ENCODE measurements around the gene DHX32. TPM values are rescaled to one million over a fixed set of nuclear protein-coding genes. Genes with fewer than 3 reads are reported as not detected.
A peak's percentile ranks its signal among the peaks of the same experiment; 100 is the strongest.

The DHX32 gene
- total RNA-seq, 2 donors from 2014 or later = 37.1 to 39.7 TPM

DNA sequence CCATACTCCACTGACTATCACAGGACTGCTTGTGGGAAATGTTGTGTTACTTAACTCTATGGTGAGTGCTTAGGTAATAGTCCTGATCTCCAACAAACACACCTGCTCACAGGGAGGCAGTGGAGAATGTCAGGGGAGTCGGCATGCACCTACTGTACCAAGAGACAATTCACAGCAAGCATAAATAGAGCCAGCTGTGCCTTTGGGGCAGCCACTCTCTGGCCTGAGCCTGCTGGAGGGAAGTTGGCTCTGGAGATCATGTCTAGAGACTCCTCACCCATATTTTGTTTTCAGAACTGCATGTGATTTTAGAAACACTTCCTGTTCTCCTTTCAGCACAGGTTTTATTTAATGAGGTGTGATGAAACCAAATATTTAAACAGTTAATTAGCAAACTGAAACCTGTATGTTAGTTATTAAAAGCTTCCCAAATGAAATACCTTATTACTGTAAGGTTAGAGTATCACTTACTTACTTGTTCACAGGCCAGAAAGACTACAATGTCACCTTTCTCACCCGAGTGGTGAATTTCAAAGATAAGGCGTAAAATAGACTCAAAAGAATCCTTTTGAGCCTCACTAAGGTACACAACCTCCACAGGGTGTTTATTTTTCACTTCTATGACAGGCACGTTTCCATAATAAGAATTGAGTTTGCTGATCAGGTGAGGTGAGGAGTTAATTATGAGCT is 21.8 kb downstream of the DHX32 start:
- intact Hi-C loops (cut with DNase I) = no loop called here
- DNase-seq = no peak
- ATAC-seq = no peak

DNA sequence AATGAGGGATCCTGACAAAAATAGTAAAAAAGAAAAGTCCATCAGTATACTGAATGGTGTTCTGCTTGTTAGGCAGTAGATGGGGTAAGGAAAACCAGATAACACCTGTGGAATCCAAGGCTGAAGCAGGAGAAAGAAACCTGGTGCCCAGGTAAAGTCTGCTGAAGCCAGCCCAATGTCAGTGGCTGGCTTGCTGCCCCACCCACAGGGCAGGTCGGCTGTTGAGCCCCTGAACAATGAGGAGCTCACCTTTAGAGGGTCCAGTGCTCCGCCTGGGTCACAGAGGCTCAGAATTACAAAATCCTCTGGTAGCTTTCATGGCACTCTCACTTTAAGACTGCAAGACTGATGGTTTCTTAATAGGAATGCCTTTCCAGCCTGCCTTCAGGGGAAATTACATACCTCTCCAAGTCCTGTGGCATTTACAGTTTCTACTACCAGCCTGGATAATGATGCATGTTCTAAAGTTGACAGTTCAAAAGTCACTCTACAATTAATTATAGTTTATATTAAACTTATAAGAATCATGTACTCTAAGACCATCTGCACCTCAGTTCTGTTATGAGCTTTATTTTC is 23.8 kb downstream of the DHX32 start:
- DNase-seq = no peak
- intact Hi-C loops (cut with DNase I) = no loop called here
- no peak for ATAC-seq

DNA sequence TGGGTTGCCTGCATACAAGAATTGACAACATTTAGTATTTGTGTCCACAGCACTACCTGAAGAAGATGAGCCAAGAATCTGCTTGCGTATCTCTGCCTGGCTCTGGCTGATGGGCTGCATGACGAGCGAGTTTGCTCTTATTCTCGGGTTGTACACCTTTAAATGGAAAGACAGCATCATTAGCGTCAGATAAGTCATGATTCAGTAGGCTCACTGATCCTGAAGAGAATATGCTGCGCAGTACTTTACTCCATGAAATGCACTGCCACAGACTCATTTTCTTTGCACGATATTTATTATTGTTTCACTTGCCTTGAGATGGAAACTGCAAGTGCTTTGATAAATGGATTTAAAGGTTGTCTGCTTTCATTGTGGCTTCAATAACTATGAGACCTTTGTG is 28.6 kb downstream of the DHX32 start:
- intact Hi-C loops (cut with DNase I) = no loop called here
- ATAC-seq (no peak), DNase-seq (no peak)

DNA sequence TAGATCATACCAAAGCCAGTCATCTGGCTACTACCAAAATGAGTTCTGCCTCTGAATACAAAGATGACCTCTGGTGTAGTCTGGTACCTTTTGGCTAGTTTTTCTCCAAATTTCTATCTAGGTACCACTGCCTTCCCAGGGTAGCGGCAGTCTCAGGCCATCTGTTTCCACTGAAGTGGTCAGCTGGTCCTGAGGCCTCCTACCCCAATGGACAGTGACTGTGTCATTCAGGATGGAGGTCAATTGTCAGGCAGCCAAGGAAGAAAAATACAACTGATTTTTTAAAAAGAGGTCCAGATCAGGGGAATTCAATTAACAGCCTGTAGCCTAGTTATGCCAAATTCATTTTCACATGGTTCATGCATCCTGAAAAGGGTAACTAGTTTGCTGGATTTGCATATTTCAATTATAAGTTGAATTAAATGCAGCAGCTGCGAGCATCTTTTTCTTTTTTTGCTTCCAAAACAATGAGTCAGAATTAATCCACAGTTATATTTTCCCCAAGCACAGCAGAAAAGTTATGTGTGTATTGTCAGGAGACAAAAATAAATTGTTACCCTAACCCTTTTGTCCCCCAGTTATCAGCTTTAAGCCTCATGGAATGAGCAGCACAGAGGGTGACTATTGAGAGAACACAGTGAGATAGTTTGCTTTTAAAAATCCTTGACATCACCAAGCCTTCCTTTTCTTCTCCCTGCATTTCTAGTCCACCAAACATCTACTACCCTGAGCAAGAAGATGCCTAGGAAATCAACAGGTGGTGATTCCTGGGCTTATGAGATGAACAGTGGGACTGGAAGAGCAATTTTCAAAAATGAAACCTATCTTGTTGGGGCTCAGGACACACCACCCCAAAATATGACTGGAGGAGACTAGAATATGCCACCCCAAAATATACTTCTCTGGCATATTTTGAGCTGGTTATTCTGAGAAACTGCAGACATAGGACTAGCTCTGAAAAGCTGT is 30.0 kb downstream of the DHX32 start:
- intact Hi-C loops (cut with DNase I) = no loop called here
- ATAC-seq = peak; percentile 68 to 76
- no peak for DNase-seq

DNA sequence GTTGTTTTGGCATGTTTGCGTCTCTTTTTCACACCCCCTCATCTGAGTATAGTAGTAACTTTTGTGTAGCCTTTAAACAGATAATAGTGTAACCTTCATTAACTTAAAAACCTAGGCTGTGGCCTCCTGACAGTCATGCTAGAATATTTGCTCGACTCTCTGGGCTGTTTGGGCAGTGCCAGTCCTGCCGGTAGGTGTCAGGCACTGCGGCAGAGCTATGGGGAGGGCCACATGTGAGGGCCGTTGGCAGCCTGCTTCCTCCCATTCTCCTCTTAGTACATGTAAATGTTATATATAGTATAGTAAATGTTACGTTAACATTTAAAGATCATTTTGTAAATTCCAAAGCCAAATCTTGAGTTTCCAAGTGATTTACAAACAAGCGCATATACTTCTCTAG is 31.6 kb downstream of the DHX32 start:
- DNase-seq (no peak), ATAC-seq (peak; percentile 19 to 43)
- intact Hi-C loops (cut with DNase I) = no loop called here

DNA sequence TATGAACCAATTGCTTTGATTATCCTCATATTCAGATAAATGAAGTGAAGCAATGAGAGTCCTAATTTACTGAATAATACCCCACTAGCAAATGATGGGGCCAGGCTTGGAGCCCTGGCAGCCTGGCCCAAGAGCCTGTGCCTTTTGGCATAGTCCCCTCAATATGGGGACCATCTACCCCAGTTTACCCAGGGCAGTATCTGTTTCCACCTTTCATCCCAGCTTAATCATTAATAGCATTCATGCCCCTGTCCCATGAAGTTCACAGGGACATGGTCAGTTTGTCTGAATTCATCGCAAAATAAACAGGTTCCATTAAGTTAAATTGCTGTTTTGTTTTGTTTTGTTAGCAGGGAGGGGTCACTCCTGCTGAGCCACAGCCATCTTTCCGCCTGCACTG is 32.2 kb downstream of the DHX32 start:
- no peak for ATAC-seq

DNA sequence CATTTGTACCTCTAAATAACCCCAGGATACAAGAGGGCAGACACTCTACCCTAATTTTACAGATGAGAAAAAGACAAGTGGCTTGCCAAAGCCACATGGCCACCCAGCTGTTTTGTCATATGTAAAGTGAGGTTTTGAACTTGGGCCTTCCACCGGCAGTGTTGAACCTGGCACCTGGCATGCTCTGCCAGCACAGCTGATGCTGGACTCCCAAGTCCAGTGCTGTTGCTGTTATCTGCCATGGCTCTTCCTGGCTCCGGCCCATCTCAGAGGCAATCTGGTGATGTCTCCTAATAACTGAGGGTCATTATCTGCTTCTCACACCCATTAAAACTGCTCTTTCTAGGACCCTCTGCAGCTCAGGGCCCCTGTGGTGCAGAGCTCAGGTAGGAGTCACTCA is 32.7 kb downstream of the DHX32 start:
- peak in 1 of 2 donors; percentile 8 for ATAC-seq
- DNase-seq = no peak
- intact Hi-C loops (cut with DNase I) = no loop called here

More for the DNA sequence above, 32.2 kb downstream of the DHX32 start:
- no peak for DNase-seq
- intact Hi-C loops (cut with DNase I) = no loop called here

DNA sequence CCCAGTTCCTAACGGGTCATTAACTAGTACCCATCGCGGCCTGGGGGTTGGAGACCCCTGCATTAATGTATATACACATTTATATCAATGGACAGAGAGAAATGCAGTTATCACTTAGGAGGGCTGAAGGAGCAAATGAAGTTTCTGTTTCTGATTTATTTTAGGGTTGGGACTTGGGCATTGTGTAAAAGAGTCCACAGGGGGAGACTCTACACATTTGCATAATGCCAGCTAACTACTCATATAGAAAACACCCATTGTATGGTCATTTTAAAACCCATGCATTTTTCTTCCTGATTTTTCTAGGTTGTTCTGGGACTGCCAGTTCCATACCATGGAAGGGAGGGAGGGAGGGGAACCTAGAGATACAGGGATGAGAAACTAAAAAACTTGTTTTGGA is 34.2 kb downstream of the DHX32 start:
- DNase-seq = no peak
- ATAC-seq = no peak
- intact Hi-C loops (cut with DNase I) = no loop called here

DNA sequence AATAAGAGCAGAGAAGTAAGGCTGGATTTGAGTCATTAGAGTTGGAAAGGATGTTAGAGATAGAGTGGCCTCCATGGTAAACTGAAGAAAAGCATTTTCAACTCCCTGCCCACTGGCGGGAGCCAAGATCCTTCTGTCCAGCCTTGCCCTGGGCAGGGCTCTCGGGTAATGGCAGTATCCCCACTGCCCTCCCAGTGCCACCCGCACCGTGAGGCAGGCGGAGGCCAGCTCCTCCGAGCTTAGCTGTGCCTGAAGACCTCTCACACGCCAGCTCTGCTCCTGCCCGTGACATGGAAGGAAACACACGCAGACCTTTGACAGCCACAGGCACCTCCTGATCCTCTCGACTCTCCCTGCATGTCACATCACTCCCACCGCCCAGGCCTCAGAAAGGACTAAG is 35.5 kb downstream of the DHX32 start:
- no peak for ATAC-seq
- no peak for DNase-seq
- intact Hi-C loops (cut with DNase I) = no loop called here

DNA sequence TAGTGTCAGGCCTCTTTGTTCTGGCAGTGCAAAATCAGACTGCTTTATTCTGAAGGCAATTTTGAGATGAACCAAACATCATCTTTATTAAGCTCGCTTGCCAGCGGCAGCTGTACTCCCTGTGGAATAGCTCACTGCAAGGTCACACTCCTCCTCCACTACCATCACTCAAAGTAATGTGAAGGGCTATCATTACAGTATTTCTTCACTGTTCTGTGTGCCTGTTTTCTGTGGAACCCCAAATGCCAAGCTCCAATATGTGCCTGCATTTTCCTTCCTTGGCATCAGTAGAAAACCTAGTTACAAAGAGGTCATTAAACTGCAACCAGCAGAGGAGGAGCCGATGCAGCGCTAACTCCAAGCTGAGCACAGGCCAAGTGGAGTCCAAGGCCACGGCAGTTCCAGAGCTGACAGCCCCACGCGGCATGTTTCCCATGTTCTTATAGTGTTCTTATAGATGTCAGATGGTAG is 36.3 kb downstream of the DHX32 start:
- intact Hi-C loops (cut with DNase I) = no loop called here
- no peak for ATAC-seq
- no peak for DNase-seq

DNA sequence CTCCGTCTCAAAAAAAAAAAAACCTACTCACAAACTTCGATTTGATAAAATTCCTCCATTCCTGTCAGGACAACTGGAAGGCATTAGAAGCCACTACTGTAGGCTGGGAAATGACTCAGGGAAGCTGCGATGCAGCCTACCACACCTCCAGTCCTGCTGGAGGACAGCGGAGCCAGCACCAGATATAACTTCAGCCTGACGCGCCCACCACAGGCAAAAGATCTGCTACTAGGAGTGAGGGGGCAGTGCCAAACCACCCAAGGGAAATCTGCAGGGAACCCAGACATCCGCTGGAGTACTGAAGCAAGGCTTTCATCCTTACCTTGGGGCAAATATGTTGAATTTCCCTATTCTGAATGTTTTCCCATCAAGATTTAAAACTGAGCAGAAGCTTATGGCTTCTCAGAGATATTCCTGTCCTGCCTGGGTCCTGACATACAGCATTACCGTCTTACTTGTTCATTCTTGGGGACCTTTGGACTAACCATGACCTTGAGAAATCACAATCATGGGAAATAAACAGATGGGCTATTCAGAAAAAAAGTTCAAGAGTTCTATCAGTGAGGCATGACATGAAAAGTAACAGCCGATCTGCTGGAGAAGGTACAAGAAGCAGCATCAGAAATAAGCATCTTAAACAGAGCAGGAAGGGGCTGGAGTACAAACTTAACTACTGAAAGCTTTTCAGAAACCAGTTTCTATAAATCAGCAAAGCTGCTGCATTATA is 37.3 kb downstream of the DHX32 start:
- intact Hi-C loops (cut with DNase I) = no loop called here
- ATAC-seq (no peak), DNase-seq (no peak)

DNA sequence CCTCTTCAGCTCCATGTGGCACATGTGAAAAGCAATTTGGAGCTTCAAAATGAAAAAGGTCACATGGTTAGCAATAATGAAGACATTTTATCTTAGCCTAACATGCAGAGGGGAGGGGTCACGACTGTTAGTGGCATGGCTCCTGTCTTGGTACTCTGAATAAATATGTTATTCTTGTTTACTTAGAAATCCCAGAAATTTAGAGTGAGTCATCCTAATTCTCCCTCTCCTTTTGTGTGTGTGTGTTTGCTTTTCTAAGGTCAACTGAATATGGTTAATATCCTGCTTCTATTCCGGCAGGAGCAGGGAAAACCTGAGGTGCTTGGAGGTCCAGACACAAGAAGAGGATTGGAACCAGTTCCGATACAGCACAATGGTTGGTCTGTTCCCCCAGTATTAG is 40.1 kb downstream of the DHX32 start:
- ATAC-seq (no peak), DNase-seq (no peak)
- intact Hi-C loops (cut with DNase I) = no loop called here

DNA sequence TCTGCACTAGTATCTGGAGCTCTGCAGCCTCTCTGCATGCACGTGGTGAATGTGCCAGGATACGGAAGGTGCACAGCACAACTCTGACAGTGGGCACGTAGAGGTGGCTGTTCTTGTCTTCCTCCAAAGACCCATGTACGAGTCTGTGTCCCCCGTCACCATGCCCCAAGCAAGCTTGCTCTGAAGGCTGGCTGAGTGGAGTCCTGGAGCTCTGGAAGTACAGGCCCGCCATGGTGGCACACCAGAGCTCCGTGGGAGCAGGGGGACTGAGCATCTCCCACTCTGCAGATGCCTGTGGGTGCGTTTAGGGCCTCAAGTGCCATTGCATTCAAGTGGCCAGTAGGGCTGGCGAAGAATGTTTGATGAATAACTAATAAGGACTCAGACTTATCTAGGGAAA is 40.7 kb downstream of the DHX32 start:
- DNase-seq (no peak), ATAC-seq (no peak)
- intact Hi-C loops (cut with DNase I) = no loop called here

DNA sequence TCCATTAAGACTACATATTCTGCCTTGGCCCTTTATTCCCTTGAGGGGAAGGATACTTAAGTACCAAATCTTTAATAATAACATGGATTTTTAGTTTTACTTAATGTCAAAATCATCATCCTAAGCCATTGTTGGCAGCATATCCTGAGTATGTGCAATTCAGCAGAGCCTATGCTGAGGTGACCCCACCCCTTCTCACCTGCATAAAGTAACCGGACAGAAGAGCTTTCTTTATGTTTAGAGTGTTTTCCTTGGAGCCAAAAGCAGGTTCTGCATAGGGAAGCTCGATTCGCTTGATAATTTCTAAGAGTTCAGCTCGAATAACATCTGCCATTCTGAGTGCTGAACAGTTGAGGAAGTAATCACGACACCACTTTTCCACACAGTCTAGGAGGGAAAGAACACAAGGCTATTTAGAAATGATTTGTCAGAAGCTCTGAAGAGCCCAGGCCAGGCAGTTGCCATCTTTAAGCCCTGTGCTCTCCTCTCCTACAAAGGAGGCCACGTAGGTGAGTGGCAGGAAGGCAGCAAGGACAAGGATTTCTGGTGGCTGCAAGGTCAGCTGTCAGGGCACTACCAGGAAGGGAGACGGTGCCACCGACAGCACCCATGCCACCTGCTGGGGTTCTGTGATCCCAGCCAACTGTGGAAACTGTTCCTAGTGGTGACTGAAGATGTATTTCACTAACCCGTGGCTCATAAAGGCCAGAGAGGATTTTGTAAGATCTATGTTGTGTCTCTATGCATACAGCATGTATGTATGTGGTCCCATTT is 42.1 kb downstream of the DHX32 start:
- intact Hi-C loops (cut with DNase I) = no loop called here
- DNase-seq = no peak
- ATAC-seq = no peak

DNA sequence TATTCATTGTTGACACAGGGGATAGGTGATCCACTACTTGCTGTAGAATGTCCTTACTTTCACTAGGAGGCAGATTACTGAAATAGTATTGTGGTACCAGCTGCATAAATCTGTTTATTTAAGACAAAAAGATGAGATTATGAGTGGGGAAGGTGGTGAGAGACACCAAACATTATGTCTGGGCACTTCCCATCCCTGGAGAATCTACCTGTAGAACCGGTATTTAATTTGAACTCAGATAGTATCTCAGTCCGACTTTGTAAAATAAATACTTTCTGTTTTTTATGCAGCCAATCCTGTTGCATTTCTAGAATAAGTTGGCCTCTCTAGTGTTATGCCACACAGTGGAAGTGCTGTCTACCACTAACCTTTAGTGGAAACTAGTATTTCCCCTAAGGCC is 44.3 kb downstream of the DHX32 start:
- intact Hi-C loops (cut with DNase I) = no loop called here
- DNase-seq (no peak), ATAC-seq (no peak)

DNA sequence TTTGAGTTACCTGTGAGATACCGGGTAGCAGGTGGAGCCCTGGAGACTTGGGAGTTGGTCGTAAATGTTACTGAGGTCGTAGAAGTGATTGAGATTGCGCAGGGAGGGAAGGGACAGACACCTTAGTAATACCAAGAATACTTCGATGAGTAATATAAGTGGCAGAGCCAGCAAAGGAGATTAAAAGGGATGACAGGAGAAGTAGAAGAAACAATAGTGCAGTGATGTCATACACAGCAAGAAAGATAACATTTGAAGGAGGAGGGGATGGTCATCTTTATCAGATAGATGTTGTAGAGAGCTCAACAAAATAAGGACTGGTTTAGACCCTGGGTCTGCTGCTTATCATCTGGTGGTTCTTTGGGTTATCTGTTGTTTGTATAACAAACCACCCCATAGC is 52.8 kb downstream of the DHX32 start:
- ATAC-seq = no peak
- no peak for DNase-seq
- intact Hi-C loops (cut with DNase I) = no loop called here

DNA sequence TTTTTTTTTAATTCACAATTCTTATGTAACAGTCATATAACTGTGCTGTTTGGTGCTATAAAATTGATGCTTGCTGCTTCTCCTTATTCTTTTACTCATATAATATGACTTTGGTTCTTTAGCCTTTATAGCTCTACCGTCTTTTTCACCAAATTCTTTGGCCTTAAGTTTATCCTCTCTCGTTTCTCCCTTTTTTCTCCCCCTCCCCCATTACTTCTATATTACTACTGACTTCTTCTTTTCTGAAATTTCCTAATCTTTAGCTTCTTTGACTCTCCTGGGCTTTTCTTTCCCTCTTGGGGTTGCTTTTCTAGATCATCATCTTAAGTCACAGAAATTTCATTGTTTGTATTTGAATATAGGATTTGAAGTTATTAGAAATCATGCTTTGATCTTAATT is 54.0 kb downstream of the DHX32 start:
- DNase-seq = no peak
- intact Hi-C loops (cut with DNase I) = no loop called here
- ATAC-seq = no peak

DNA sequence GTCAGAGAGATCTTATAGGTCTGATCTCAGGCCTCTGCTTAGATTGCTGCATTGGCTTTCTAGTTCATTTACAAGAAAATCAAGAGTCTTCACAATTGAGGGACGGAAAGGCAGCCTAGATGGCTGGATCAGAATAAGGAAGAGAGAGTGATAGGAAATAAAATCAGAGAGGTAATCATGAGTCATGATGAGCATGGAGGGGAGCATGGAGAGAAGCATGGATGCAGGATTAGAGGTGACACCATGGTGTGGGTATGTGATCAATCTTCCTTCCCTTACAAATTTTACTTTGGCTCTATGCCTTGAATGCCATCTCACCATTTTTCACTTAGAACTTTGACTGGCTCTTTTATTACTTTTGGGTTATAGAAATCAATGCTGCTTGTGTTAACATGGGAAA is 56.4 kb downstream of the DHX32 start:
- intact Hi-C loops (cut with DNase I) = no loop called here
- no peak for ATAC-seq
- DNase-seq = no peak

All from left cardiac atrium (tissue), 4 donors.